HG03039 (cell line): ENCODE results near the gene KCTD5.
"Not testable (repeated sequence)": the region's sequence is repeated elsewhere in the genome, so short reads cannot be mapped to it uniquely, and the experiment has no call there.

Experiments used
- ATAC-seq: cut with Tn5 transposase; IDR thresholded peaks from one replicate; pipeline ENCODE4 v1.9.1; 2021; ENCODE audit warnings: mild to moderate bottlenecking, moderate library complexity; ENCODE audit not compliant: unreplicated experiment

Gene KCTD5

GRCh38 chr16:2671741-2672140 is 10.6 kb upstream of the KCTD5 start:
- no peak for ATAC-seq

GRCh38 chr16:2673066-2673999 is 9.0 kb upstream of the KCTD5 start:
- peak; percentile 91 for ATAC-seq

- no peak for ATAC-seq
Measured at GRCh38 chr16:2675021-2675420, 7.3 kb upstream of the KCTD5 start.

GRCh38 chr16:2675714-2676113 is 6.6 kb upstream of the KCTD5 start:
- no peak for ATAC-seq

GRCh38 chr16:2676937-2677336 is 5.4 kb upstream of the KCTD5 start:
- ATAC-seq = not testable (repeated sequence)

GRCh38 chr16:2678206-2678965 is 3.9 kb upstream of the KCTD5 start:
- not testable (repeated sequence) for ATAC-seq

GRCh38 chr16:2679902-2680301 is 2.4 kb upstream of the KCTD5 start:
- ATAC-seq = not testable (repeated sequence)

- ATAC-seq = not testable (repeated sequence)
Measured at GRCh38 chr16:2680360-2680759, 2.0 kb upstream of the KCTD5 start.

GRCh38 chr16:2683041-2683440 is 718 bp downstream of the KCTD5 start:
- ATAC-seq = not testable (repeated sequence)

GRCh38 chr16:2686075-2686474 is 3.8 kb downstream of the KCTD5 start:
- ATAC-seq = not testable (repeated sequence)

- ATAC-seq = no peak
Measured at GRCh38 chr16:2686912-2687507, 4.7 kb downstream of the KCTD5 start.

GRCh38 chr16:2687531-2688308 is 5.4 kb downstream of the KCTD5 start:
- no peak for ATAC-seq

GRCh38 chr16:2689422-2689821 is 7.1 kb downstream of the KCTD5 start:
- not testable (repeated sequence) for ATAC-seq

- no peak for ATAC-seq
Measured at GRCh38 chr16:2689968-2690801, 7.9 kb downstream of the KCTD5 start.

GRCh38 chr16:2690852-2691251 is 8.5 kb downstream of the KCTD5 start:
- ATAC-seq = no peak

GRCh38 chr16:2691491-2692248 is 9.3 kb downstream of the KCTD5 start:
- ATAC-seq = no peak

- no peak for ATAC-seq
Measured at GRCh38 chr16:2692251-2692947, 10.1 kb downstream of the KCTD5 start.

- ATAC-seq = no peak
Measured at GRCh38 chr16:2692948-2693651, 10.8 kb downstream of the KCTD5 start.
